SK-N-SH (cell line): ENCODE measurements around the gene ALAS1. TPM values are rescaled to one million over a fixed set of nuclear protein-coding genes. Genes with fewer than 3 reads are reported as not detected.

ENCODE experiments used
- CTCF ChIA-PET: fragments of 300-600, 350-600 bp; formaldehyde crosslinking; extraction: SDS; loops from one replicate; lab custom pipeline; 2021; lab: Yijun Ruan, JAX
- POLR2A ChIA-PET: fragments of 350-600 bp; sonication (Branson Sonifier 250); formaldehyde crosslinking; extraction: SDS; loops from one replicate; lab custom pipeline; 2020; ENCODE audit warnings: antibody characterized with exemption, inconsistent platforms; lab: Yijun Ruan, JAX
- DNase-seq: peaks from one replicate; pipeline ENCODE4 v3.0.0; 2012
- H2AFZ ChIP-seq: fragments of 200-600 bp; sonication (generic); 2 replicates; pipeline ENCODE4 v1.8.1; 2016; ENCODE audit warnings: antibody characterized with exemption, mild to moderate bottlenecking, low read depth
- H3F3A ChIP-seq: fragments of 200-600 bp; sonication (generic); replicated peaks from 2 replicates; pipeline ENCODE3; 2016; ENCODE audit warnings: antibody characterized with exemption, mild to moderate bottlenecking; ENCODE audit not compliant: insufficient read depth
- H3K27ac ChIP-seq, 2 experiments: fragments of 200-500 bp in 1 of 2; fragments of 200-600 bp in 1 of 2; sonication (Bioruptor generic) in 1 of 2; sonication (generic), shearing (Covaris generic) in 1 of 2; 2 replicates each; pipeline versions ENCODE4 v1.5.1 to v1.6.1; 2014 to 2016; ENCODE audit warnings: low read depth in 2 of 2, inconsistent platforms in 1 of 2, low read length in 1 of 2, mild to moderate bottlenecking in 1 of 2, mixed read lengths in 1 of 2
- H3K27me3 ChIP-seq: fragments of 200-600 bp; sonication (generic), shearing (Covaris generic); 2 replicates; pipeline ENCODE4 v1.6.1; 2016; ENCODE audit warnings: mixed run types; ENCODE audit not compliant: insufficient read depth
- H3K36me3 ChIP-seq, 2 experiments: fragments of 200-500 bp in 1 of 2; fragments of 200-600 bp in 1 of 2; sonication (Bioruptor generic) in 1 of 2; sonication (generic) in 1 of 2; replicated peaks in 1 of 2; 2 replicates each; pipeline versions ENCODE3 to v1.5.1; 2014 to 2016; ENCODE audit warnings: low read length in 1 of 2, mild to moderate bottlenecking in 1 of 2; ENCODE audit not compliant: insufficient read depth in 2 of 2, control insufficient read depth in 1 of 2
- H3K4me1 ChIP-seq, 2 experiments: fragments of 200-500 bp in 1 of 2; fragments of 200-600 bp in 1 of 2; sonication (Bioruptor generic) in 1 of 2; sonication (generic), shearing (Covaris generic) in 1 of 2; 2 replicates each; pipeline versions ENCODE4 v1.5.1 to v1.6.1; 2014 to 2016; ENCODE audit warnings: low read depth in 1 of 2, low read length in 1 of 2, mixed run types in 1 of 2; ENCODE audit not compliant: insufficient read depth in 2 of 2, control insufficient read depth in 1 of 2
- H3K4me2 ChIP-seq: fragments of 200-600 bp; sonication (generic), shearing (Covaris generic); 2 replicates; pipeline ENCODE4 v1.6.1; 2017; ENCODE audit warnings: mixed run types
- H3K4me3 ChIP-seq, 2 experiments: fragments of 200-500 bp in 1 of 2; fragments of 200-600 bp in 1 of 2; sonication (Bioruptor generic) in 1 of 2; sonication (generic), shearing (Covaris generic) in 1 of 2; 2 replicates each; pipeline versions ENCODE4 v1.5.1 to v1.8.1; 2014 to 2016; ENCODE audit warnings: low read depth in 2 of 2, inconsistent platforms in 1 of 2, low read length in 1 of 2, mild to moderate bottlenecking in 1 of 2, mixed read lengths in 1 of 2, moderate library complexity in 1 of 2
- H3K79me2 ChIP-seq: fragments of 200-600 bp; sonication (generic); 2 replicates; pipeline ENCODE4 v1.8.1; 2017; ENCODE audit warnings: mild to moderate bottlenecking; ENCODE audit not compliant: insufficient read depth
- H3K9ac ChIP-seq: fragments of 200-600 bp; sonication (generic); 2 replicates; pipeline ENCODE4 v1.6.1; 2017; ENCODE audit warnings: mixed run types
- H3K9me2 ChIP-seq: fragments of 200-600 bp; sonication (generic); 2 replicates; pipeline ENCODE4 v1.6.1; 2017; ENCODE audit warnings: mixed run types
- H3K9me3 ChIP-seq: fragments of 200-600 bp; sonication (generic); 2 replicates; pipeline ENCODE4 v1.6.1; 2017; ENCODE audit warnings: mixed run types, mild to moderate bottlenecking, moderate library complexity
- H4K20me1 ChIP-seq: fragments of 200-600 bp; sonication (generic); 2 replicates; pipeline ENCODE4 v1.6.1; 2017; ENCODE audit warnings: mild to moderate bottlenecking, mixed run types; ENCODE audit not compliant: insufficient read depth
- CTCF ChIP-seq: fragments of 200-600 bp; sonication (generic); IDR thresholded peaks from 2 replicates; pipeline ENCODE4 v1.6.1; 2017; ENCODE audit warnings: antibody characterized with exemption, mild to moderate bottlenecking, moderate library complexity
- ELF1 ChIP-seq: IDR thresholded peaks from 2 replicates; pipeline ENCODE4 v1.4.0; 2012
- MAX ChIP-seq: IDR thresholded peaks from 2 replicates; pipeline ENCODE4 v1.4.0; 2012; ENCODE audit warnings: low read depth
- POLR2AphosphoS5 ChIP-seq: IDR thresholded peaks from 2 replicates; pipeline ENCODE4 v1.6.1; 2012; ENCODE audit warnings: low read depth, low read length
- TCF12 ChIP-seq: IDR thresholded peaks from 2 replicates; pipeline ENCODE4 v1.4.0; 2012
- USF2 ChIP-seq: fragments of 150-350 bp; IDR thresholded peaks from 2 replicates; pipeline ENCODE4 v1.6.1; 2017; ENCODE audit warnings: antibody characterized with exemption, low read length, low read depth, borderline replicate concordance
- YY1 ChIP-seq: IDR thresholded peaks from 2 replicates; pipeline ENCODE4 v1.4.0; 2012; ENCODE audit warnings: low read depth, mild to moderate bottlenecking
- ZBTB33 ChIP-seq: IDR thresholded peaks from 2 replicates; pipeline ENCODE4 v1.4.0; 2012; ENCODE audit warnings: low read depth, borderline replicate concordance
- WGBS: methylation state at CpG from one replicate; pipeline ENCODE4 v1.1.6; 2017; ENCODE audit warnings: low lambda C conversion rate; 5-methylcytosine and 5-hydroxymethylcytosine counted together
- polyA plus RNA-seq, 3 experiments: library from polyadenylated mRNA; depleted of rRNA; stranded (reverse); fragments of >200 nt; gene quantifications; 2 replicates each; pipeline ENCODE4 v1.2.3, GENCODE V29; 2012

ALAS1 gene
- polyA plus RNA-seq, 1 of the 3 experiments (the other 2 are of a cell fraction): 47.9 TPM

GRCh38 chr3:52174896-52175295 is 23.1 kb upstream of the ALAS1 start:
- CTCF ChIA-PET: interaction anchor here (0.6 to 2.0 kb wide), 5 partner anchors 10 to 173 kb away, joined by 3 to 4 read pairs (median 4); no protein-coding TSS in a partner anchor
- no peaks in the 10 kb centered on the region for H4K20me1 ChIP-seq
- H3K4me1 ChIP-seq: peaks cover 0 to 11% of the 10 kb centered on the region in 2 experiments; a peak in 1 of 4 replicates
- H3K79me2 ChIP-seq: no peaks in the 10 kb centered on the region
- H2AFZ ChIP-seq: no peak overlapping the region
- TF ChIP-seq MAX (no peak), CTCF (no peak), ZBTB33 (no peak), ELF1 (no peak), TCF12 (no peak)
- TF ChIP-seq, all 33 proteins: peak for 0
- H3K36me3 ChIP-seq: no peaks in the 10 kb centered on the region
- H3F3A ChIP-seq: no peaks in the 10 kb centered on the region
- no peaks in the 10 kb centered on the region for H3K9me2 ChIP-seq
- no peaks in the 10 kb centered on the region for H3K9me3 ChIP-seq
- no peak for DNase-seq
- no peaks in the 10 kb centered on the region for H3K27me3 ChIP-seq
- POLR2A ChIA-PET: interaction anchor here (0.9 kb wide), 1 partner anchor 64 kb away, joined by 3 read pairs; the partner anchor contains the start of gene TWF2
- no peak overlapping the region for H3K27ac ChIP-seq
- WGBS: 89% methylated on average over 9 of the region's 9 CpGs
- no peak overlapping the region for H3K9ac ChIP-seq
- no peak overlapping the region for H3K4me3 ChIP-seq
- no peak overlapping the region for H3K4me2 ChIP-seq

GRCh38 chr3:52175416-52176179 is 22.4 kb upstream of the ALAS1 start:
- no peak for TF ChIP-seq YY1
- no peak for TF ChIP-seq POLR2AphosphoS5
- TF ChIP-seq USF2: no peak
- TF ChIP-seq, all 33 proteins: peak for 0

More at GRCh38 chr3:52175416-52176179, 22.4 kb upstream of the ALAS1 start:
- Histone ChIP-seq H3K4me2 (no peak overlapping the region), H3K27me3 (no peaks in the 10 kb centered on the region), H3K4me3 (no peak overlapping the region), H3F3A (no peaks in the 10 kb centered on the region), H3K36me3 (no peaks in the 10 kb centered on the region), H3K9me3 (no peaks in the 10 kb centered on the region), H3K9me2 (no peaks in the 10 kb centered on the region), H3K79me2 (no peaks in the 10 kb centered on the region), H4K20me1 (no peaks in the 10 kb centered on the region), H2AFZ (no peak overlapping the region), H3K27ac (no peak overlapping the region), H3K9ac (no peak overlapping the region), H3K4me1 (peaks cover 0 to 11% of the 10 kb centered on the region in 2 experiments; a peak in 1 of 4 replicates)
- peak; percentile 1 for DNase-seq
- WGBS: 82% methylated on average over 10 of the region's 14 CpGs
- CTCF ChIA-PET: interaction anchor here (1.1 to 2.0 kb wide), 2 partner anchors 45 to 171 kb away, joined by 4 read pairs; no protein-coding TSS in a partner anchor
- POLR2A ChIA-PET: no interaction called here
